ENCODE data around the gene ASIC4.

- TF ChIP-seq CTCF (IDR thresholded peaks at IDR 0.05; ENCODE audit: insufficient read depth, low read length, poor library complexity, severe bottlenecking) (no peak), EZH2phosphoT487 (conservative IDR thresholded peaks at IDR 0.05; ENCODE audit: low read length) (no peak)
Observed at GRCh38 chr2:219495531-219496122, 18.7 kb upstream of the ASIC4 start.
